DOHH2 (cell line): Measurements from ENCODE around the gene PRG3.
"Not testable (repeated sequence)": the region's sequence is repeated elsewhere in the genome, so short reads cannot be mapped to it uniquely, and the experiment has no call there.

Experiments used
- CTCF ChIP-seq: fragments of 200-600 bp; sonication (generic); IDR thresholded peaks from one replicate; pipeline ENCODE4 v1.5.1; 2014; ENCODE audit warnings: antibody characterized with exemption, mild to moderate bottlenecking, low read depth, low read length; ENCODE audit not compliant: poor library complexity, severe bottlenecking
- EZH2phosphoT487 ChIP-seq: fragments of 200-600 bp; sonication (generic); IDR thresholded peaks from 2 replicates; pipeline ENCODE4 v1.6.1; 2017; ENCODE audit warnings: borderline replicate concordance, mild to moderate bottlenecking, antibody characterized with exemption, low read length, moderate library complexity, mixed read lengths

DNA sequence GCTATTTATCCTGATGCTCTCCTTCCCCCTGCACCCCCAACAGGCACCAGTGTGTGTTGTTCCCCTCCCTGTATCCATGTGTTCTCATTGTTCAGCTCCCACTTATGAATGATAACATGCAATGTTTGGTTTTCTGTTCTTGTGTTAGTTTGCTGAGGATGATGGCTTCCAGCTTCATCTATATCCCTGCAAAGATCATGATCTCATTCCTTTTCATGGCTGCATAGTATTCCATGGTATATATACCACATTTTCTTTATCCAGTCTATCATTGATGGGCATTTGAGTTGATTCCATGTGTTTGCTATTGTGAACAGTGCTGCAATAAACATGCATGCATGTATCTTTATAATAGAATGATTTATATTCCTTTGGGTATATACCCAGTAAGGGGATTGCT is 19.5 kb downstream of the PRG3 start:
- not testable (repeated sequence) for TF ChIP-seq EZH2phosphoT487, CTCF
